Activated CD8-positive, alpha-beta T cell treated with anti-CD3 and anti-CD28 coated beads for 36 hours (primary cell): ENCODE data around the gene TCP11L2. TPM values are rescaled to one million over a fixed set of nuclear protein-coding genes. Genes with fewer than 3 reads are reported as not detected.

Experiments used
- ATAC-seq: fragments of 200-7000 bp; cut with Tn5 transposase; one replicate; pipeline ENCODE4 v1.10.0; 2021; ENCODE audit warnings: mild to moderate bottlenecking, moderate library complexity
- CTCF ChIA-PET: fragments of 350-600 bp; sonication (Branson Sonifier 250); formaldehyde crosslinking; loops from one replicate; lab custom pipeline; 2021; ENCODE audit warnings: antibody characterized with exemption; lab: Charles Lee
- POLR2A ChIA-PET: fragments of 350-600 bp; sonication (Branson Sonifier 250); formaldehyde crosslinking; loops from one replicate; lab custom pipeline; 2021; ENCODE audit warnings: antibody characterized with exemption; lab: Charles Lee
- DNase-seq: peaks from one replicate; pipeline ENCODE4 v3.0.0-alpha.2; 2020
- H3K27ac Mint-ChIP-seq: one replicate; pipeline ENCODE4 v1.8.0; 2021; ENCODE audit warnings: mild to moderate bottlenecking, mixed read lengths
- H3K27me3 Mint-ChIP-seq: one replicate; pipeline ENCODE4 v1.8.0; 2021; ENCODE audit warnings: mixed read lengths
- H3K36me3 Mint-ChIP-seq: one replicate; pipeline ENCODE4 v1.8.0; 2021; ENCODE audit warnings: low read depth, mixed read lengths
- H3K4me1 Mint-ChIP-seq: one replicate; pipeline ENCODE4 v1.8.0; 2021; ENCODE audit warnings: low read depth, mixed read lengths
- H3K4me3 Mint-ChIP-seq: one replicate; pipeline ENCODE4 v1.8.0; 2021; ENCODE audit warnings: mild to moderate bottlenecking, moderate library complexity, mixed read lengths
- H3K9me3 Mint-ChIP-seq: one replicate; pipeline ENCODE4 v1.8.0; 2021; ENCODE audit warnings: mixed read lengths
- CTCF ChIP-seq: fragments of 200-600 bp; IDR thresholded peaks from one replicate; pipeline ENCODE4 v1.8.0; 2022; ENCODE audit warnings: antibody characterized with exemption, mild to moderate bottlenecking
- intact Hi-C: fragments of 100-400 bp; cut with micrococcal nuclease; formaldehyde crosslinking; loops from one replicate; pipeline ENCODE4 v1.10.0; 2022
- total RNA-seq, 2 experiments: library from RNA; stranded (reverse); gene quantifications; one replicate each; pipeline ENCODE4 v1.2.3, GENCODE V29; 2021

The TCP11L2 gene
- total RNA-seq = 10 to 100 TPM; 11.9 to 13.2 TPM

- ATAC-seq (peak; percentile 75), DNase-seq (peak; percentile 90)
- TF ChIP-seq CTCF = no peak
- H3K27me3 Mint-ChIP-seq = no peaks in the 10 kb centered on the region
- peak within 1 kb of the TSS; percentile 85 for H3K4me3 Mint-ChIP-seq
- ChIA-PET CTCF (interaction anchor here (1.0 to 2.4 kb wide), 4 partner anchors 22 to 76 kb away, joined by 3 to 12 read pairs (median 4); partner anchors contain the start of gene POLR3B), POLR2A (interaction anchor here (1.0 to 2.1 kb wide), 7 partner anchors 14 to 653 kb away, joined by 3 to 6 read pairs (median 4); partner anchors contain the start of genes CKAP4, POLR3B and TMEM263)
- peaks cover 56% of the 10 kb centered on the region for H3K4me1 Mint-ChIP-seq
- H3K36me3 Mint-ChIP-seq = peaks cover 2% of the 10 kb centered on the region
- no peaks in the 10 kb centered on the region for H3K9me3 Mint-ChIP-seq
- intact Hi-C loops = loop anchor here (5.0 kb wide), 1 partner anchor 55 kb away; the partner anchor contains the start of gene POLR3B
- H3K27ac Mint-ChIP-seq = peak within 1 kb of the TSS; percentile 100
Measured at GRCh38 chr12:106302401-106303201, at the start of gene TCP11L2. TCP11L2 (plus strand) TSS chr12:106302733; CDS start chr12:106311076, 8,343 bp downstream.

- Mint-ChIP-seq H3K4me1 (no peaks in the 10 kb centered on the region), H3K4me3 (no peak overlapping the region), H3K27me3 (no peaks in the 10 kb centered on the region), H3K27ac (no peak overlapping the region), H3K36me3 (no peaks in the 10 kb centered on the region), H3K9me3 (no peaks in the 10 kb centered on the region)
- ATAC-seq (no peak), DNase-seq (no peak)
- ChIA-PET POLR2A (no interaction called here), CTCF (interaction anchor here (0.7 to 3.1 kb wide), 4 partner anchors 21 to 42 kb away, joined by 3 to 13 read pairs (median 4); no protein-coding TSS in a partner anchor)
- intact Hi-C loops = no loop called here
- no peak for TF ChIP-seq CTCF
Measured at GRCh38 chr12:106254724-106255123, 47.8 kb upstream of the TCP11L2 start.

DNA sequence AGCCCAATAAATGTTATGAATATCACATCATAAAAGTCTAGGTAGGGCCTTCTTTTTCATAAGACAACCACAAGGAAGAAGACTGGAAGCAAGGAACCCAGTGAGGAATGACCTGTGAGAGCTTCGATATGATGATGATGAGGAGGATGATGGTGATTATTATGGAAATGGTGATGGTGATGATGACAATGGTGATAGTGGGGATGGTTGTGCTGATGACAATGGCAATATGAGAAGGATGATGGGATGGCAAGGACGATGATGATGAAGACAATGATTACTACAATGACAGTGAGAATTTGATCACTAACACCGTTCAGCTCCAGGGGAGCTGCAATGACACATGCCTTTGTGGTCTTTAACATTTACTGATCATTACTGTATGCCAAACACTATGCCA is 47.0 kb upstream of the TCP11L2 start:
- Mint-ChIP-seq H3K4me3 (no peak overlapping the region), H3K27ac (no peak overlapping the region), H3K9me3 (no peaks in the 10 kb centered on the region), H3K27me3 (no peaks in the 10 kb centered on the region), H3K36me3 (no peaks in the 10 kb centered on the region), H3K4me1 (no peaks in the 10 kb centered on the region)
- ATAC-seq (no peak), DNase-seq (no peak)
- intact Hi-C loops = no loop called here
- CTCF ChIA-PET = interaction anchor here (1.2 to 3.1 kb wide), 3 partner anchors 9 to 32 kb away, joined by 3 to 13 read pairs (median 4); no protein-coding TSS in a partner anchor
- POLR2A ChIA-PET = no interaction called here
- no peak for TF ChIP-seq CTCF

DNA sequence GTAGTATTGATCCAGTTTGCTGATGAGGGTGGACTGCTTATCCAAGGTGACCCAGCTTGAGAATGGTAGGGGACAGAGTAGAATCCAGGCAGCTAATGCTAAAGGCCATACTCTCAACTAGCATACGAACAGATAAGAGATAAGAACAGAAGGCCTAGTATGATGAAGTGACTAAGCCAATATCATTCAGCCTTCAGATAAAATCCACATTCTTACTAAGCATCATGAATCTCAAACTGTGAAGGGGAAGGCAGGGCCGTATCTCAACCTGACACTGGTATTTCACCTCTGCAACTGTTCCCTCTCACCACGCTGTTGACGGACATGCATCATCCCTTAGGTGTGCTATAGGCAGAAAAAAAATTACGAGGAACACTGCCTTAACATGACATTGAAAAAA is 46.6 kb upstream of the TCP11L2 start:
- intact Hi-C loops = no loop called here
- TF ChIP-seq CTCF = no peak
- Mint-ChIP-seq H3K4me1 (no peaks in the 10 kb centered on the region), H3K36me3 (no peaks in the 10 kb centered on the region), H3K4me3 (no peak overlapping the region), H3K9me3 (no peaks in the 10 kb centered on the region), H3K27me3 (no peaks in the 10 kb centered on the region), H3K27ac (no peak overlapping the region)
- ATAC-seq (no peak), DNase-seq (no peak)
- ChIA-PET POLR2A (no interaction called here), CTCF (interaction anchor here (1.2 to 3.1 kb wide), 3 partner anchors 9 to 32 kb away, joined by 3 to 13 read pairs (median 4); no protein-coding TSS in a partner anchor)

- no peak for TF ChIP-seq CTCF
- DNase-seq = no peak
- POLR2A ChIA-PET = no interaction called here
- Mint-ChIP-seq H3K4me1 (no peaks in the 10 kb centered on the region), H3K9me3 (no peaks in the 10 kb centered on the region), H3K27ac (no peak overlapping the region), H3K27me3 (no peaks in the 10 kb centered on the region), H3K36me3 (no peaks in the 10 kb centered on the region), H3K4me3 (no peak overlapping the region)
- no peak for ATAC-seq
- intact Hi-C loops = no loop called here
- CTCF ChIA-PET = interaction anchor here (1.4 kb wide), 1 partner anchor 10 kb away, joined by 3 read pairs; no protein-coding TSS in a partner anchor
Measured at GRCh38 chr12:106256524-106256923, 46.0 kb upstream of the TCP11L2 start.
